ENCODE measurements around the gene STARD7.
"Not testable (repeated sequence)": the region's sequence is repeated elsewhere in the genome, so short reads cannot be mapped to it uniquely, and the experiment has no call there.

Gene STARD7

DNA sequence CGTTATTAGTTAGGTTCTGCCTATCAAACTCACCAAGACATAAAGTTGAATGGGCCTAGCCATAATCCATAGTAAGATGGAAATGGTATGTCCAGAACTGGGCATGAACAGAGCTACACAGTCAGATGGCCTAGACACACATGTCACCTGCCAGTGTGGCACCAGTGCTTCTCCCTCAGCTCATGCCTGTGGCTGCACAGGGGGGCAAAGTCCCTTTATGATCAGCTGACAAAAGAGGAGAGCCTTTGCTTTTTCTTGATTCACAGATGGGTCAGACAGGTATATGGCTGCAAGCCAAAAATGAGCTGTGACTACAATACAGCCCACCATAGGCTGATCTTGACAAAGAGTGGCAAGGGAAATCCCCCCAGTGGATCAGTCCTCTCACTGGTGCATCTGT, 28.3 kb upstream of the STARD7 start:
- DNase-seq (ENCODE audit: low spot score) (no peak), FAIRE-seq (no peak)

DNA sequence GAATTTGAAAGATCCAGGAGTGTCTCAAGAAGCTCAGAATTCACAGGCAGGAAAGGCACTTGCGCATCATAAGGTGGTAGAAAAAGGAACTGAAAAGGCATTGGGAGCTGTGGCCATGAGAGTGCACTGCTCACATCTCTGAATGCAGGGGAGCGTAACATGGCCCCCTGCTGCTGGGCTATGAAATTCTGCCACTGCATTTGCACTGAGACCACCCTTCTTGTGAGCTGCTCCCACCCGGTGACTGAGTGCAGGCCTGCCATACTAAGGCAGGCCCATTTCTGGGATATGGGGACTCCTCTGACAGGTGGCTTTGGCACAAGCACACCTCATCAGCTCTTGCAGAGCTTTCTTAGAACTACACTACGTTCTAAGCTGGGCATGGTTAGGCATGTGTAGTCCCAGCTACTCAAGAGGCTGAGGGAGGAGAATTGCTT, 25.3 kb upstream of the STARD7 start:
- no peak for FAIRE-seq
- DNase-seq (ENCODE audit: low spot score) = no peak

DNA sequence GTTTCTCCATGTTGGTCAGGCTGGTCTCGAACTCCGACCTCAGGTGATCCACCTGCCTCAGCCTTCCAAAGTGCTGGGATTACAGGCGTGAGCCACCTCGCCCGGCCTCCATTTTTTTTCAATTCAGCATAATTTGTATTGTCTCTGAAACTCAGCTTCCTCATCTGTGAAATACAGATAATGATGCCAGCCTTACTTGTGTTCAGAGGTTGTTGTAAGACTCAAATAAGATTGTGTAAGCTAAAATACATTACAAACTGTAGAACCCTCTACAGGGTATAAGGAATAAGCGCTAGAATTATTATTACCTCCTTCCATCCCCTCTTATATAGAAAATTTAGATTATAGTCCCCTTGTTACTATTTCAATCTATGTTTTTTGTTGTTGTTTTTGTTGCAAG, 24.8 kb upstream of the STARD7 start:
- no peak for FAIRE-seq
- DNase-seq (ENCODE audit: low spot score) = no peak

DNA sequence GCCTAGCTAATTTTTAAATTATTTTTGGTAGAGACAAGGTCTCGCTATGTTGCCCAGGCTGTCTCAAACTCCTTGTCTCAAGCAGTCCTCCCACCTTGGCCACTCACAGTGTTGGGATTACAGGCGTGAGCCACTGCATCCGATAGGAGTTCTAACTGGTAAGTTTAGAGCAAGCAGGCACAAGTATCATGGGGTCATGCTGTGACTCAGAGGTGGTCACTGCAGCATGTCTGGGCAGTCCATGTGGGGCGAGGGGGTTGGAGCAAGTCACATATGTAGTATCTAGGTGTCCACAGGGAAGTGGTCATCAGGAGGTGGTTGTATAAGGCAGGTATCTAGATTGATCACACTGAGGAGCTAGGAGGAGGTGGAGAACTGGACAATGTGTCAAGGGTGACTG, 22.7 kb upstream of the STARD7 start:
- no peak for FAIRE-seq
- no peak for DNase-seq (ENCODE audit: low spot score)

DNA sequence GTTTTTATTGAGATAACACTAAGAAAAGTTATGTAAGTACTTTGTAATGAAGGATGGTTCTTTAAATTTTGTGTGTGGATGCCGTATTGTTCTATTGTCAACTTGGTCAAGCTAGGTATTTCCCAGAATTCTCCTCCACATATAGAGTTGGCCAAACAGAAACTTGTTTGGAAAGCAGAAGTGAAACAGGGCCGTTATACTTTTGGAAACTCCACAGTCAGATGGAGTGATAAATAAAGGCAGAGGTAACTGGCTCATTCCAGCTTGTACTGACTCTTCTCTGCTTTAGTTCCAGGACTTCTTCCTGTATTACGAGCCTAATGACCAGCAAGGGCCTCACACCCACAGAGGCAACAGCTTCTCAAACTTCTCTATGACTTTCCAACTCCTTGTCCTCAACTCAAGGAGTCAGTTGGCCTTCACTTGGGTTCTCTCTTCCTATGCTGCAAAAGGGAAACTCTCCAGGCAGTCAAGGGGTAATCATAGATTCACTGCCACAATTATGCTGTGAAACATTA, 16.4 kb upstream of the STARD7 start:
- DNase-seq (ENCODE audit: low spot score) (no peak), FAIRE-seq (no peak)

DNA sequence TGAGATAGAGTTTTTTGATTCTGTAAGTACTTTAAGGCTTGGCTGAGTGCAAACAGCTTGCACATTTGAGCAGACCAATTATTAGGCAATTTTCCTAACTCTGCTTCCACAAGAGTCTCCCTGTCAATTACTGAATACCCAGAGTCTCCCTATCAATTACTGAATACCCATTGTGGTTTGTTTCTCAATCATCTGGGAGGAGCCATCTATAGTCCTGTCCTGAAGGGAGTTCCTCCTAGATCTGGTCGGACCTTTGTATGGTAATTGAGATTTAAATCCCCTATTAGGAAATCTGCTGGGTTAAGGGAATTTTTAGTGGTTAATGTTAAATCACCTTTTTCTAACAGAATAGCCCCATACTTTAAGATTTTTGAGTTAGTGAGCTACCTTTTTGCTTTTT, 12.5 kb upstream of the STARD7 start:
- not testable (repeated sequence) for DNase-seq (ENCODE audit: low spot score); FAIRE-seq

DNA sequence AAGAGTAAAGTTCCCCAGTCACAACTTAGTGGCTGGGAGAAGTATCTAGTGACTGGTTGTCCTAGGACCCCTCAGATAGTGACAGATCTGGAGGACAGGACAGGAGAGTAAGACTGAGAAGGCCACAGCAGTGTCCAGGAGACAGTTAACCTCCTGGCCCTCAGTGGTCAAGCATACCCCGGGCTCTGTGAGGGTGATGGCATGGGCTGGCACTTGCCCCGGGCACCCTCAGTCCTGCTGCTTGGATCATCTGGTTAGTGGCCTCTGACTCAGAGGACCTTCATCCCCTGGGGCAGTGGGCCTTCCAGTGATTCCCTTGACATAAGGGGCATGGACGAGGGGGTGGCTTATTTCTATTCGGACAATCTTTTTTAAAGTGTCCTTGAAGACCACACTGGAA, 11.3 kb upstream of the STARD7 start:
- not testable (repeated sequence) for FAIRE-seq; DNase-seq (ENCODE audit: low spot score)

DNA sequence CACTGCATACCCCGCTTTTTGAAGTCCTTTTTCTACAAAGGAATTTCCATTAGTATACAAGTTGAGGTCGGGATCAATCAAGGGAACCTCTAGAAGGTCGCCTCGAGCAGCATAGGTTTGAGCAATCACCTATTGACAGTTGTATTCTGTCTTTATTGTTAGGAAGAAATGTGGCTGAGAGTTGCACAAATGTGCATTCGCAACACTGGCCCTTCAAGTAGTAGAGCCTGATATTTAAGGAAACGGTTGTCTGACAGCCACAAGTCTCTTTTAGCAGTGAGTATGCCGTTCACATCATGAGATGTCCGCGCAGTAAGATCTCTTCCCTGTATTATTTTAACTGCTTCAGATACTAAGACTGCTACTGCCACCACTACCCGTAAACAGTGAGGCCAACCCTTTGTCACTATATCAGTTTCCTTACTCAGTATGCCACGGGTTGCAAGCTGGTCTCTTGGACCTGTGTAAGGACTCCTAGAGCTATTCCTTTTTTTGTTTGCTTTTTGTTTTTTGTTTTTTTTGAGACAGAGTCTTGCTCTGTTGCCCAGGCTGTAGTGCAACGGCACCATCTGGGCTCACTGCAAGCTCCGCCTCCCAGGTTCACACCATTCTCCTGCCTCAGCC, 10.0 kb upstream of the STARD7 start:
- DNase-seq (ENCODE audit: low spot score) (no peak), FAIRE-seq (no peak)

DNA sequence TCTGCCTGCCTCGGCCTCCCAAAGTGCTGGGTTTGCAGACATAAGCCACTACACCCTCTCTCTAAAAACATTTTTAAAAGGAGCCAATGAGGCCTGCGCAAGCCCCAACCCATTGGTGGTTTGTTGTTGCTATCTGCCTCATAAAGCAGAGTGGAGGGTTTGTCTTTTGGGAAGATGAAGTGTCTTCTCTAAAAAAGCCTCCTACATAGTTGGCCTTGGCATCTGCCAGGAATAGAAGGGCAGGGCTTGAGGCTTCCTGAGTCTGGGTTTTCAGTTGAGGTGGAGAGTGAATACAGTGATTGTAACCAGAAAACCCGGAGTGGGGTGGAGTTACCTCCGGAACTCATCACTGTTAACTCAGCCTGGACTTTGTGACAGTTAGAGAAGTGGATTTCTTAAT, 5.9 kb upstream of the STARD7 start:
- DNase-seq (ENCODE audit: low spot score) (no peak), FAIRE-seq (no peak)

DNA sequence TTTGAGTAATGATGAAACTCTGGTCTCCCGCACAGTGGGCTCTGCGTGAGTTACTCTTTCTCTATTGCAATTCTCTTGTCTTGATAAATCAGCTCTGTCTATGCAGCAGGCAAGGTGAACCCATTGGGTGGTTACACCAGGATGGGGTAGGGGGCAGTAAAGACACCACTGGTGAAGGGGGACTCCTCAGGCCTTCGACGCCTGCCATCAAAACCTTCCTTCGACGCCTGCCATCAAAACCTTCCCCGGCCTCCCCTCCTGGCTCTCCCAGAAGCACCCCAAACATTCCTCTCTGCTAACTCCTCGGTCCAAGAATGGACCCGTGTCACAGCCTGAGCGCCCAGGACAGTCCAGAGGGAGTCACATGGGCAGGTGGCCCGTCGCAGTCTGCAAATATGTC, 4.8 kb upstream of the STARD7 start:
- no peak for DNase-seq (ENCODE audit: low spot score)
- no peak for FAIRE-seq

DNA sequence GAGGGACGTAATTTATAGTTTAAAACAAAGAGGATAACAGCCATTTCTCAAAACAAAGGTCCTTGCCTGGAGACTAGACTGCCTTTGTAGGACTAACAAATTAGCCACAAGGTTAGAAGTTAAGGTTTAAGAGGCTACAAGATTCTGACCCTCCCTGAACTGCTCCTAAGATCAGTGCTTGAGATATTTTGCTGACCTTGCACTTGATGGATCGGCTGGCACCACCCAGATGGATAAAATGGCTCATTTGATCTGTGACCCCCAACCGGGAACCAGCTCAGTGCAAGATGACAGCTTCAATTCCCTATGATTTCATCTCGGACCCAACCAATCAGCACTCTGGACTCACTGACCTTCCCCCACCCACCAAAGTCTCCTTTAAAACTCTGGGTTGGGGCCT, 3.7 kb upstream of the STARD7 start:
- FAIRE-seq = no peak
- DNase-seq (ENCODE audit: low spot score) = no peak

DNA sequence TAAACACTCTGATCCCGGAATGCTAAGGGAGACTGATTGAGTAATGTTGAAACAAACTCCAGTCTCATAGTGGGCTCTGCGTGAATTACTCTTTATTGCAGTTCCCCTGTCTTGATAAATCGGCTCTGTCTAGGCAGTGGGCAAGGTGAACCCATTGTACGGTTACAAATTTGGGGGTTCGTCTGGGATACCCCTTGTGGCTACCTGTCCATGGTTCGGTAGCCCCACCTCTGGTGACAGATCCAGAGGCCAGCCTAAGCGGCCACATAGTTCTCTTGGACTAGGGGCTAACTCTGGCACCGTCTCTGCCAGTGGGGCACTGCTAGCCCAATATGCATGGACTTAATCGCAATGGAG, 1.1 kb upstream of the STARD7 start:
- DNase-seq (ENCODE audit: low spot score) = no peak
- no peak for FAIRE-seq

DNA sequence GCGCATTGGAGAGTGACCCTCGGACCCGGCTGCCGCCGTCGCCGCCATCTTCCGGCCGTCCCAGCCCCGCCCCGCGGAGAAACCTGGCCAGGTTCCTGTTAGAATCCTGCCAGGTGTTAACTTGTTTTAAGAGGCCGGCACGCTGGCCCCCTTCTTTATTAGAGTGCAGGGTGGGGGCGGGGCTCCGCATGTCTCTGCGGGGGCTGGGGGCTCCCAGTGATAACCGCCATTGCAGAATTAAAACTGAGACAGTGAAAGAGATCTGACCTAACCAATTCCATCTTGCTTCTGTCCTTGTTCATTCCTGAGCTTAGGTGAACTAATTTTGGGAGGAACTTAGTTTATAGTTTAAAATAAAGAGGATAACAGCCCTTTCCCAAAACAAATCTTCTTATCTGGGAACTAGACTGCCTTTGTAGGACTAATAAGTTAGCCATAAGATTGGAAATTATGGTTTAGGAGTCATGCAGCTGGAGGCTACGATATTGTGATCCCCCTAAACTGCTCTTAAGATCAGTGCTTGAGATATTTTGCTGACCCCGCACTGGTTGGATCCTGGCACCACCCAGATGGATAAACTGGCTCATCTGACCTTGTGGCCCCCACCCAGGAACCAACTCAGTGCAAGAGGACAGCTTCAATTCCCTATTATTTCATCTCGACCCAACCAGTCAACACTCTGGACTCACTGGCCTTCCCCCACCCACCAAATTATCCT, 543 bp upstream of the STARD7 start:
- FAIRE-seq = no peak
- DNase-seq (ENCODE audit: low spot score) = no peak

DNA sequence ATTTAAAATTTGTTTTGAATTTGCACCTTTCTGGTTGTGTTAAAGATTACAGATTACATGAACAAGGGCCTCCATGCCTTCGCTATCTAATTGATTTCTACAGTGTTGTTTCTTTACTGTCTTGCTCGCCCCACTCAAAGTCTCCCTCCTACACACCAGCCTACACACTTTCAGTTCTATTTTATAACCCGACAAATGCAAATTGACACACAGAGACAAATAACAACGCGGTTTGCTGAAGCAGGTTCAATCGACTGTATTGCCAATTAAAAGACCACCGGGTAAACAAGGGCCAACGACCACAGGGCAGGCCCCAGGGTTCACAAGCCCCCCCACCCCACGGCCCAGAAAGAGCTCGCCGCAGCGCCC, 869 bp downstream of the STARD7 start:
- no peak for DNase-seq (ENCODE audit: low spot score)
- no peak for FAIRE-seq

DNA sequence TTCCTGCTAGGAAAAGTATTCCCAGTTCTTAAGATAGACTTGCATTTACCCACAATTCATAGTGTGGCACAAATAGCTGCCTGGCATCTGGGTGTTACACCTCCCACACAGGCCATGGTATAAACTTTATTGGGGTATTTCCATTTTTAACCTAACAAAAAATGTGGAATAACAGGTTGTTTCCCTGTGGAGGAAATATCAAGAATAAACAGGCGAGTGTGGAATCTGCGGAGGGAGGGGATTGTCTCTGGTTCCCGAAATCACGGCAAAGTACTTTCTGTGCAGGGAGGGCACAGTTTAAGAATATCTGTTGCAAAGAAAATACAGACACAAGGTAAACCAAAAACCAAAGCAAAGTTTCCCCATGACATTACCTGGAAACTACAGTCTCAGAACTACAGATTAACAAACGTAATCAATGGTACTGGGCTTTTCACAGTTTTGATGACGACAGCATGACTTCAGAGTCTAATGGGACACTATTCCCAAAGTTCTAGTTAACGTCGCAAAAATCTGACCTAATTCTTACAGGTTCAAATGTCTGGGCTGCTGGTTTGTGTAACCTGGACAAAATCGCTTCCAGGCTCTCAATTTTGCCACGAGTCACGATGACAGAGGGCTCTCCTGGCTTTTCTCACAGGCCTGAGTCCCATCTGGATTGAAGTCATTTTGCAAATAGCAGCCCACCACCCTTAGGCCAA, 1.4 kb downstream of the STARD7 start:
- DNase-seq (ENCODE audit: low spot score) (no peak), FAIRE-seq (no peak)

DNA sequence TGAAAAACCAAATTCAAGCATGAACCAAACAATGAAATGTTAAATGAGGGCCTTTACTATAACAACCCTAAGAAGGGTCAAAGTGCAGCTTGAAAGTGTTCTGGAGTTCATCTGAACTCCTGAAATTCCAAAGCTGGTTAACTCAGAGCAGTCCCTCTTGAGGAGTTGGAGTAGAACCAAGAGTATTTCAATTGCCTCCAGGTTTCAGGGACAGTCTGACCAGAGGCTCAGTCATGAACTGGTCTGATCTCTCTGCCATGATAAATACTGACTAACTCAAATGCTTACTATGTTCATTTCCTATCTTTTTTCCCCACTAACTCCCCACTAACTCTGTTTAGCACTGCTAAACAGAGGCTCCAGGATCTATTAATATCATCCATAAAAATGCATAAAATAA, 2.7 kb downstream of the STARD7 start:
- no peak for FAIRE-seq

DNA sequence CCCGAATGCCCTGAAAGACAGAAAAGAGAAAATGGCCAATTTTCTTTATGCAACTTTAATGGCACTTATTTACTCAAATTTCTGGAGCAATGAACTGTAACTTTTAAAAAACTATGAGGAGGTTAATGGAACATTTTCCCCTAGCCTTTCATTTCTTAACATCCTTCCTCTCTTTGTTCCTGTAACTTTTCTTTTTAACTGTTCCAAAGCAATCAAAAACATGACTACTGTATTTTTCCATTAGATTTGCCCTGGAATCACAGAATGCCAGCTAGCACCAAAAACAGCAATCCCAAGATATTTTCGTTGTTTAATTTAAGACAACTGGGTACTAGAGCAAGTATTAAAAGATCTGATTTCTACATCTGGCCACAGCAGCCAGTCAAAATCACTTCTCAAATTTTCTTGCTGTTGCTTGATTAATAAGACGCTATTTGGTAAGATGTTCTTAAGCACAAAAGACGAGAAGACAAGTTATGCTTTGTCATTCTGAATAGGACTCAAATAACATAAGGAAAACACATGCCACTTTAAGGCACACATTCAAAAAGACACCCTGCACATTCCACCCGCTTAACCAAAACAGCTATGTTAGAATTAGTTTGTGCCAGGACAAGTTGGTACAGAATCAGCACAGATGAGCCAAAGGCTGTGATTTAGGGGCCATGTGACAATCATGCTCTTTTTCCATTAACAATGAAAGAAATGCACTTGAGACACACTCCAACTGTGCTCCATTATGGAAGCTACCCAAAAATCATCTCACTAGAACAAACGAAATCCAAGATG, 3.6 kb downstream of the STARD7 start:
- FAIRE-seq = no peak
- DNase-seq (ENCODE audit: low spot score) = no peak

More for the DNA sequence above, 2.7 kb downstream of the STARD7 start:
- no peak for DNase-seq (ENCODE audit: low spot score)

DNA sequence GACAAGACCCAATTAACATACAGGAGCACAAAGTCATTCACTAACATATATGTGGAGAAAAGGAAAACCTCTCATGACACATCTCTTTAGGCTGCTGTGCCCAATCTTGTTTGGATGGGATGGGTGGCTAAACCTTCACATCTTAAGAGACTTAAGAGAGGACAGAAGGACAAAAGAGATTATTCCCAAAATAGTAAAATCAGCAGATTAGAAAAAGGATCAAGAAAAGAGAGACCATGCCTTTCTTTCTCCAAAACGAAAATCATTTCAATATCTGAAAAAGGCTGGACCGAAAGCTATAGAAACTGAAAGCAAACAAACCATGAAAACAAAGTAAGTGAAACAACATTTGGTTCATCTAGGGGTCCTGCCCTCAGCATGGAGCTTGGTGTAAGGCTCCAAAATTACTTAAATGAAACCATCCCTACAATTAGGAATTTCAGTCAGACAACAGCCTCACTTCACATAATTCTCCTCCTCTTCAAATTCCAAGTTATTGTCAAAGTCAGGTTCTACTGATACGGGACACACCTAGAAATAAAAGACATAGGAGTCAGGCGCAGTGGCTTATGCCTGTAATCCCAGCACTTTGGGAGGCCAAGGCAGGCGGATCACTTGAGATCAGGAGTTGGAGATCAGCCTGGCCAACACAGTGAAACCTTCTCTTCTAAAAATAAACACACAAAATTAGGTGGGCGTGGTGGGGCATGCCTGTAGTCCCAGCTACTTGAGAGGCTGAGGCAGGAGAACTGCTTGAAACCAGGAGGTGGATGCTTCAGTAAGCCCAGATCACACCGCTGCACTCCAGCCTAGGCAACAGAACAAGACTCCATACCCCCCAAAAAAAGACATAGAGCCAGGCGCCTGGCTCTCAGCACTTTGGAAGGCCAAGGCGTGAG, 5.2 kb downstream of the STARD7 start:
- FAIRE-seq (no peak), DNase-seq (ENCODE audit: low spot score) (no peak)

DNA sequence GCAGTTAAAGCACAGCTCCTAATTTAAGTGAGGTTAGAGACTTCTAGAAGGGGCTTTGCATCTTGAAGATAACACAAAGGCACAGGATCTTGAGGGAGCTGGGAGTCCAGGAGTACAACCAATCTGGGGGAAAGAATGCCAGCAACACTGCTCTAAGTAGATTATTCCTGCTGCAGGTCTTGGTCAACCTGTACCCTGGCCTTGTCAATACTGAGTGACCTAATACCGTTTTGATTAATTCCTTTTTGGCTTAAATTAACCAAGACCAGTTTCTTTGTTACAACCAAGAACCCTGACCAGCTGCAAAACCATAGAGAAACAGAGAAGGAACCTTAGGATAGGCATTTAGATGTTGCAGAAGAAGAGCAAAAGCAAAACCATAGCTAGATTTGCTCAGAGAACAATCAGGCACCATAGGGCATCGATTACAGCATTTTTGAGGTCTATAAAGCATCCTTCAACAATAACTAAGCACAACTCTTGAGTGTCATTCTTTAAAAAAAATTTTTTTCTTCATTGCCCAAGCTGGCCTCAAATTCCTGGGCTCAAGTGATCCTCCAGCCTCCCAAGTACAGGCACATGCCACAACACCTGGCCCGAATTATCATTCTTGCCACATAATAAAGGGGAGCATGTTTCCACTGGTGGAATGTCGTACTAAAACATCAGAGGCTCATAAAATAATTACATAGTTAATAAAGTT, 6.3 kb downstream of the STARD7 start:
- no peak for FAIRE-seq
- no peak for DNase-seq (ENCODE audit: low spot score)

DNA sequence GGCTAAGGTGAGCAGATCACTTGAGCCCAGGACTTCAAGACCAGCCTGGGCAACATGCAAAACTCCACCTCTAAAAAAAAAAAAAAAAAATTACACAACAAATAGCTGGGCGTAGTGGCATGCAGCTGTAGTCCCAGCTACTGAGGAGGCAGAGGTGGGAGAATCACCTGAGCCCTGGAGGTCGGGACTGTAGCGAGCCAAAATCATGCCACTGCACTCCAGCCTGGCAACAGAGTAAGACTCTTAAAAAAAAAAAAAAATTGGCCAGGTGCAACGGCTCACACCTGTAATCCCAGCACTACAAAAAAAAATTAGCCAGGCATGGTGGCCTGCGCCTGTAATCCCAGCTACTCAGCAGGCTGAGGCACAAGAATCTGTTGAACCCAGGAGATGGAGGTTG, 7.3 kb downstream of the STARD7 start:
- DNase-seq (ENCODE audit: low spot score) (no peak), FAIRE-seq (no peak)

All from RCC 7860 (cell line).